H1 (cell line): Measurements from ENCODE around the gene DRAM2.

ENCODE experiments used
- CBX5 ChIP-seq: fragments of 300-800, 300-1000 bp; sonication (generic); IDR thresholded peaks from 2 replicates; pipeline ENCODE4 v1.7.1; 2016; ENCODE audit warnings: antibody characterized with exemption, low read length, low read depth
- EP300 ChIP-seq, 2 experiments: IDR thresholded peaks; 1 replicate in 1 of 2; 2 replicates in 1 of 2; pipeline ENCODE4 v1.6.1; 2011 to 2012; ENCODE audit warnings: low read depth in 2 of 2, low read length in 2 of 2, mild to moderate bottlenecking in 2 of 2, borderline replicate concordance in 1 of 2, inconsistent platforms in 1 of 2, moderate library complexity in 1 of 2
- GTF2F1 ChIP-seq: IDR thresholded peaks from 2 replicates; pipeline ENCODE4 v1.6.1; 2012; ENCODE audit warnings: low read depth, low read length, improper control_type of control experiment, borderline replicate concordance
- POLR2A ChIP-seq, 2 experiments: IDR thresholded peaks; 1 replicate in 1 of 2; 2 replicates in 1 of 2; pipeline ENCODE4 v1.6.1; 2011; ENCODE audit warnings: low read depth in 2 of 2, low read length in 2 of 2, mild to moderate bottlenecking in 2 of 2; ENCODE audit errors: control extremely low read depth in 1 of 2
- POLR2AphosphoS5 ChIP-seq: IDR thresholded peaks from 2 replicates; pipeline ENCODE4 v1.6.1; 2011; ENCODE audit warnings: low read depth, low read length
- SRF ChIP-seq: IDR thresholded peaks from 2 replicates; pipeline ENCODE4 v1.6.1; 2011; ENCODE audit warnings: mild to moderate bottlenecking, low read depth, low read length, moderate library complexity
- TCF12 ChIP-seq: IDR thresholded peaks from 2 replicates; pipeline ENCODE4 v1.6.1; 2011; ENCODE audit warnings: low read depth, mild to moderate bottlenecking, low read length

- no peak for TF ChIP-seq GTF2F1
- no peak for TF ChIP-seq POLR2A (IDR thresholded peaks at IDR 0.05; ENCODE audit: control extremely low read depth in 1 of 2, low read depth in 2 of 2, low read length in 2 of 2)
- no peak for TF ChIP-seq SRF
- no peak for TF ChIP-seq EP300 (IDR thresholded peaks at IDR 0.05; ENCODE audit: borderline replicate concordance in 1 of 2, low read depth in 2 of 2, low read length in 2 of 2)
- TF ChIP-seq CBX5 = no peak
- no peak for TF ChIP-seq POLR2AphosphoS5
- TF ChIP-seq TCF12 = no peak
Observed at GRCh38 chr1:111151838-111152237, 11.9 kb upstream of the DRAM2 start.
